Astrocyte of the spinal cord (primary cell): ENCODE data around the gene SYN1.

ENCODE experiments used
- DNase-seq: peaks from one replicate; pipeline ENCODE4 v3.0.0; 2011; ENCODE audit warnings: low read depth, low spot score
- H3K4me3 ChIP-seq: 2 replicates; pipeline ENCODE4 v1.5.1; 2011; ENCODE audit warnings: low read depth, mild to moderate bottlenecking, low read length, moderate library complexity
- CTCF ChIP-seq: IDR thresholded peaks from 2 replicates; pipeline ENCODE4 v1.5.1; 2012; ENCODE audit warnings: low read depth, mild to moderate bottlenecking, low read length, inconsistent platforms
- in situ Hi-C: cut with HindIII; loops from 2 replicates; pipeline ENCODE4 v1.10.0; 2017; ENCODE audit warnings: low sequenced_read_pairs

The SYN1 gene

GRCh38 chrX:47612418-47612817 is 7.2 kb downstream of the SYN1 start:
- no peak for TF ChIP-seq CTCF
- in situ Hi-C loops, result no loop called here
- H3K4me3 ChIP-seq, result no peak overlapping the region
- DNase-seq, result no peak

DNA sequence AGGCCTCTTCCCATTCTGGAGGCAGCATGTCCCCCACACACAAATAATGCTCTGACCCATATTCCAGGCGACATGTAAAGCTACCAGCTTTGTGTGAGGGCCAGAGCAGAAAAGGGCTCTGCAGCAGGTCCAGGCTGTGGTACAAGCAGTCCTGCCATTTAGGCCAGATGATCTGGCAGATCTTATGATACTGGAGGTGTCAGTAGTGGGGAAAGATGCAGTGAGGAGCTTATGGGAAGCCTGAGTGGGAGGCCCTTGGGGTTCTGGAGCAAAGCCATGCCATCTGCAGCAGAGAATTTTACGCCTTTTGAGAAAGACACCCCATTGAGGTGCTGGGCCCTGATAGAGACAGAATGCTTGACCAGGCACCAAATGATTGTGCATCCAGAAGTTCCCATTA is 7.7 kb downstream of the SYN1 start:
- no peak for DNase-seq
- TF ChIP-seq CTCF, result no peak
- no peak overlapping the region for H3K4me3 ChIP-seq
- in situ Hi-C loops, result no loop called here

GRCh38 chrX:47611489-47611888 is 8.2 kb downstream of the SYN1 start:
- DNase-seq, result no peak
- in situ Hi-C loops, result no loop called here
- TF ChIP-seq CTCF, result no peak
- H3K4me3 ChIP-seq, result no peak overlapping the region

DNA sequence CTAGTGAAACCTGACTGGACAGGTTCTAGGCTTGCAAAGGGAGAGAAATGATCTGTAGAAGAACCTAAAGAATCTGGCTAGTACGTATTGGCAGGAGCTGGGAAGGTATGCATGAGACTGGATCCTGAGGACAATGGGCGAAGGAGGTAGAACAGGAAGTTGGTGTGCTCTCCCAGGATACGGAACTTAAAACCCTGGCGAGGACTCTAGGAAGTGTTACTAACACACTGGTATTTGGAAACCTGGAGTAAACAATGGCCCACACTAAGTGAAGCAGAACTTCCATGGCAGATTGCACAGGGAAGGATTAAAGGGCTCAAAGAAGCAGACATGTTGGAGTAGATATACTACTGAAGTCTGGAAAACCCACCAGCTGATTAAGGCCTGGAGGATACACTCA is 9.1 kb downstream of the SYN1 start:
- DNase-seq, result no peak
- no peak for TF ChIP-seq CTCF
- H3K4me3 ChIP-seq, result no peak overlapping the region
- in situ Hi-C loops, result no loop called here

- in situ Hi-C loops, result no loop called here
- DNase-seq, result no peak
- no peak for TF ChIP-seq CTCF
- no peak overlapping the region for H3K4me3 ChIP-seq
Observed at GRCh38 chrX:47608130-47608810, 11.4 kb downstream of the SYN1 start.

DNA sequence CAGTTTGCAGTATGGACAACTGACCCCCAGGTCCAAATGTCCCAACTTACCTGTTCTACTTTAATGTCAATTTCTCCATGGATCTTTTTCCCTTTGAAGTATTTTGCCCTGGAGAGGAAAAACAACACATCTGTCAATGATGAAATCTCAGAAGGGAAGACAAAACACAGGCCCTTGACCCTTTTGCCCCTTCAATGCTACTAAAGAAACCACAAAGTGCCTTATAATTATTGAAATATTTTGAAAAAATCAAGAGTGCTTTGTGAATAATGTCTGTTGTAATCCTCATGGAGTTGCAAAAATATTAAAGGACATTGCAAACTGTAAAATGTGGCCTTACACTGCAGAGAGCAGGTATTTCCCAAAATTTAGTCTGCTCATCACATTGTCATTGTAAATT is 12.6 kb downstream of the SYN1 start:
- in situ Hi-C loops, result no loop called here
- TF ChIP-seq CTCF, result no peak
- DNase-seq, result no peak
- no peak overlapping the region for H3K4me3 ChIP-seq
